NCI-H187 treated with DMSO at 0.1 percent for 48 hours (cell line): ENCODE data around the gene PPP4R3A.
"Not testable (repeated sequence)": the region's sequence is repeated elsewhere in the genome, so short reads cannot be mapped to it uniquely, and the experiment has no call there.

Source experiments
- DNase-seq: peaks from one replicate; lab custom pipeline; 2025; lab: John Stamatoyannopoulos, UW

The PPP4R3A gene

DNA sequence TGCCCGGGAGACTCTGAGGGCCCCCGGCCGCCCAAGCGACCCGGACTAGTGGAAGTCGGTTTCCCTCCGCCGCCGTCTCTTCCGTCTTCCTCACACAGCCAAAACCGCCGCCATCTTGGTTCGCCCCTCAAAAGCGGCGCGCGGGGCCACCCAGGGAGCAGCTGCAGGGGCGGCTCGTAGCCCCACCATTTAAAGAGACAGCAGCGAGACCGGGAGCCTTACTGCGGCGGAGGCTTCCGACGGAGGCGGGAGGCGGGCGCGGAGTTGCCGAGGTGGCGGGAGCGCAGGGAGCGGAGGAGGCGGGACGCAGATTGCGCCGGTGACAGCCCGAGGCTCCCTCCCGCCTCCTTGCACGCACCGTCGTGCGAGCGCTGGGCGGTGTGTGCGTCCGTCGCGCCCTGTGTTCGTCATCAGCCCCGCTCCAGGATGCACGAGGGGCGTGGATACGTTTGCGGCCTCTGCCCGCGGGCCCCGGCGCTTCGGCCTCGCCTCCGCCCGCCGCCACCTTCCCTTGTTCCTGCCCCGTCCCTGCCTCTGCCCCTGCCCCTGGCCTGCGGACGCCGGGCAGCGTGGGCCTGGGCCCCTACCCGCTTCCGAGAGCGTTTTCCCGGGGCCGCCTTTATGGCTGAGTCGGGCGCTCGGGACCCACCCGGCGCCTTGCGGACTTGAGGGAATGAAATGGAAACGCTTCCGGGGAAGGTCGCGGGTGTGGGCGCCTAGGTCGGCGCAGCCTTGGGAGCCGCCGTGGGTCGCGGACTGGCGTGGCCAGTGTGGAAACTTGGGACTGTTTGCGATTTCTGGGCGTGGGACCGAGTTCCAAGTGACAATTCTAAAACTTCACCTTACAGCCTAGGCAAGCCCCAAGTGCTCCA, at the start of gene PPP4R3A:
Gene PPP4R3A, minus strand, starts transcription at position 140 of the 872 bp plus-strand sequence. CDS start 663 bp downstream, outside the sequence.
- DNase-seq: peak; percentile 82

DNA sequence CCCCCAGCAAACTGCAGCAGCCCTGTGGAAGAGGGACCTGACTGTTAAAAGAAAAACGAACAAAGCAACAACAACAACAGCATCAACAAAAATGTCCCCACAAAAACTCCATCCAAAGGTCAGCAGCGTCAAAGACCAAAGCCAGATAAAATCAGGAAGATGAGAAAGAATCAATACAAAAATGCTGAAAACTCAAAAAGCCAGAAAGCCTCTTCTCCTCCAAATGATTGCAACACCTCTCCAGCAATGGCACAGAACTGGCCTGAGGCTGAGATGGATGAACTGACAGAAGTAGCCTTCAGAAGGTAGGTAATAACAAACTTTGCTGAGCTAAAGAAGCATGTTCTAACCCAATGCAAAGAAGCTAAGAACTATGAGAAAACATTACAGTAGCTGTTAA, 45.4 kb upstream of the PPP4R3A start:
- no peak for DNase-seq

DNA sequence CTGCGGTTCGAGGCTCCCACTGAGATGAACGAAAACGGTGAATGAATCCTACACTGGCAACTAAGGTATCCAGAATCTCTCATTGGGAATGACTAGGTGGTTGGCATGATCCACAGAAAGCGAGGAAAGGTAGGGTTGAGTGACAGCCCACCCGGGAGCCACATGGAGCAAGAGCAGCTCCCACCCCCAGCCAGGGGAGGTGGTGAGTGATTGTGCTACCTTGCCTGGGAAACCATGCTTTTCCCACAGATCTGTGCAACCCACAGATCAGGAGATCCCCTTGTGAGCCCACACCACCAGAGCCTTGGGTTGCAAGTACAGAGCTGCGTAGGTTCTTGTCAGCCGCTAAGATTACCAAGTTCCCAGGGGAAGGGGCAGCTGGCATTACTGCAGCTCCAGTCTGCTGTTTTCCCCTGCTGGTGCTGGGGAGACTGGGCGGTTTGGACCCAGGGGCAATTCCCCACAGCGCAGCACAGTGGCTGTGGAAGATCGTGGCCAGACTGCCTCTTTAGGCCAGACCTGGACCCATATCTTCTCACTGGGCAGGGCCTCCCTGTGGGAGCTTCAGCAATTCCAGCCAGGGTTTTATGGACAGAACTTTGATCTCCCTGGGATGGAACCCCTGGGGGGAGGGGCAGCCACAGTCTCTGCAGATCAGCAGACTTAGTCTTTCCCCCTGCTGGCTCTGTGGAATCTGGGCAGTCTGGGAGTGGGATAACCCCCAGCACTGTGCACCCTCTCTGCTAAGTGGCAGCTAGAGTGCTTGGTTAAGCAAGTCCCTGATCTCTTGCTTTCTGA, 44.6 kb upstream of the PPP4R3A start:
- no peak for DNase-seq

DNA sequence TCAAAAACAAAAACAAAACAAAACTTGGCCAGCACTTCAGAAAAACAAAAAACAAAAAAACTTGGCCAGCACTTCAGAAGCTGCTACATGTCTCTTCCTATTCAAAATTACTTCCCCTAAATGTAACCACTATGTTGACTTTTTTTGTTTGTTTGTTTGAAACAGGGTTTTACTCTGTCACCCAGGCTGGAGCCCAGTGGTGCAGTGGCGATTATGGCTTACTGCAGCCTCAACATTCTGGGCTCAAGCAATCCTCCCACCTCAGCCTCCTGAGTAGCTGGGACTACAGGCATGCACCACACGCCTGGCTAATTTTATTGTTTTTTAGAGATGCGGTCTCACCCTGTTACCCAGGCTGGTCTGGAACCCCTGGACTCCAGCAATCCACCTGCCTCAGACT, 38.0 kb upstream of the PPP4R3A start:
- DNase-seq: no peak

DNA sequence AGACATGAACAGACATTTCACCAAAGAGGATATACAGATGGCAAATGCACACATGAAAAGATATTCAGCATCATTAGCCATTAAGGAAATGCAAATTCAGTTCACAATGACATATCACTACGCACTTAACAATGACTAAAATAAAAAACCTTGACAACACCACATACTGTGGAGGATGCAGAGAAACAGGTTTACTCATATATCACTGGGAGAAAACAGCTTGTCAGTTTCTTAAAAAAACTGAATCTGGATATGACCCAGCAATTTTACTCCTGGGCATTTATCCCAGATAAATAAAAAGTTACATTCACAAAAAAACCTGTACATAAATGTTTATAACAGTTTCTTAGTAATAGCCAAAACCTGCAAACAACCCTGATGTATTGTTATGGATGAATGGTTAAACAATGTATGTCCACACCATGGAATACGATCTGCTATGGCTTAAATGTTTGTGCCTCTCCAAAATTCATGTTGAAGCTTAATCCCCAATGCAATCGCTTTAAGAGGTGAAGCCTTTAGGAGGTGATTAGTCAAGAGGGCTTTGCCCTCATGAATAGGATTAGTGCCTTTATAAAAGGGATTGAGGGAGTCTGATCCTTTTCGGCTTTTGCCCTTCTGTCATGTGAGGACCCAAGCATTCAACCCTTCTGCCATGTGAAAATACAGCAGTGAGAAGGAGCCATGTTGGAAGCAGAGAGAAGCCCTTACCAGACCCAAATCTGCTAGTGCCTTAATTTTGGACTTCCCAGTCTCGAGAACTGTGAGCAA, 36.0 kb upstream of the PPP4R3A start:
- no peak for DNase-seq

DNA sequence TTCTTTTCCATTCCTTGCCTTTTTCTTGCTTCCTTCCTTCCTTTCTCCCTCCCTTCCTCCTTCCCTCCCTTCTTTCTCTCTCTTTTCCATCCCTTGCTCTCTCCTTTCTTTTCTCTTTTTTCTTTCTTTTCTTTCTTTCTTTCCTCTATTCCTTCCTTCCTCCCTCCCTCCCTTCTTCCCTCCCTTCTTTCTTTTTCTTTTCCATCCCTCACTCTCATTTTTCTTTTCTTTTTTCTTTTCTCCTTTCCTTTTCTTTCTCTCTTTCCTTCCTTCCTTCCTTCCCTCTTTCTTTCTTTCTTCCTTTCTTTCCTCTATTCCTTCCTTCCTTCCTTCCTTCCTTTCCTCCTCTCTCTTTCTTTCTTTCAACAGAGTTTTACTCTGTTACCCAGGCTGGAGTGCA, 35.1 kb upstream of the PPP4R3A start:
- no peak for DNase-seq

DNA sequence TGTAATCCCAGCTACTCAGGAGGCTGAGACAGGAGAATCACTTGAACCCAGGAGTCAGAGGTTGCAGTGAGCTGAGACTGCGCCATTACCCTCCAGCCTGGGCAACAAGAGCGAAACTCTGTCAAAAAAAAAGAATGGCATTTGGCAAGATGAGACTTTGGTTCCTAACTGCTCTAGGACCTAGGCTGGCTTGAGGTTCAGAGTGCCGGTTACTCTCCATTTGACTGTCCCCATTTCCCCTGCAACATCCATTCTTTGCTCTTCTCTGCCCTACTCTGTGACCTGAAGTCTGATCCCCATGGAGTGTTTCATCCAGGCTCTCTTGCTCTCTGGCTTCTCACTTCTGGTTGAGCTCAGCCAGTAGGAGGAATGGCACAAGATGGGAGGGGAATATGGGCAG, 26.2 kb upstream of the PPP4R3A start:
- no peak for DNase-seq

DNA sequence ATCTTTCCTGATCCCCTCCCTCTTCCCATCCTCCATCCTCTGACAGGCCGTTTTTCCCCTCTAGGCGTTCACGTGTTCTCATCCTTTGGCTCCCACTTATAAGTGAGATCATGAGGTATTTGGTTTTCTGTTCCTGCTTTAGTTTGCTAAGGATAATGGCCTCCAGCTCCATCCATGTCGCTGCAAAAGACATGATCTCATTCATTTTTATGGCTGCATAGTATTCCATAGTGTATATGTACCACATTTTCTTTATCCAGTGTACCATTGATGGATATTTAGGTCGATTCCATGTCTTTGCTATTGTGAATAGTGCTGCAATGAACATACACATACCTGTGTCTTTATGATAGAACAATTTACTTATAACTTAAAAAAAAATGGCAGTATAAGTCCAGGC, 23.9 kb upstream of the PPP4R3A start:
- DNase-seq: not testable (repeated sequence)

DNA sequence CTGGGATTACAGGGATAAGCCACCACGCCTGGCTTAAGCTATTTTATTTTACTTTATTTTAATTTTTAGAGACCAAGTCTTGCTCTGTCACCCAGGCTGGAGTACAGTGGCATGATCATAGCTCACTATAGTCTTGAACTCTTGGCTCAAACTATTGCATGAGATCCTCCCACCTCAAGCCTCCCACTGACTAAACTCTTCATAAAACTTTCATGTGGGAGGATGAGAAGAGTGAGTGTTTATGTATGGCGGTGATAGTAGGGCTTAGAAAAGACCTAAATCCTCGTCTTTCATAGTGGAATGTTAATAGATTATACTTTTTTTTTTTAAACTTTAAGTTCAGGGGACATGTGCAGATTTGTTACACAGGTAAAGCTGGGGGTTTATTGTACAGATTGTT, 23.5 kb upstream of the PPP4R3A start:
- no peak for DNase-seq

DNA sequence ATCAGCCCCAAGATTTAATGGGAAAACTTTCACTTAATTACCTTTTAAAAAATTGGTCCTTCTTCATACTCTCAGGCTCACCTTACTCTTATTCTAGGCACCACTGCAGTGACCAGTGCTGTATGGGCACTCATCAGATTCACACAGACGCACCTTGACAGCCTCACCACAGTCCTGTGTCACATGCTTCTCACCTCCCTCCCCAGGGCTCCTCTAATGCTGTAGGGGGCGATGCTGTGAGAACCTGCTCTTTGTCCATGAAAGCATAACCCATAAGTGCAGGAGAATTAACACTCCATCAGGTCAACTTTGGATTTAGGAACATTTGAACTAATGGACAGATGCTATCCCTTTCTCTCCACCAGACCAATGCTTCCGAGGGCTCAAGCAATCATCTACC, 13.9 kb upstream of the PPP4R3A start:
- DNase-seq: no peak

DNA sequence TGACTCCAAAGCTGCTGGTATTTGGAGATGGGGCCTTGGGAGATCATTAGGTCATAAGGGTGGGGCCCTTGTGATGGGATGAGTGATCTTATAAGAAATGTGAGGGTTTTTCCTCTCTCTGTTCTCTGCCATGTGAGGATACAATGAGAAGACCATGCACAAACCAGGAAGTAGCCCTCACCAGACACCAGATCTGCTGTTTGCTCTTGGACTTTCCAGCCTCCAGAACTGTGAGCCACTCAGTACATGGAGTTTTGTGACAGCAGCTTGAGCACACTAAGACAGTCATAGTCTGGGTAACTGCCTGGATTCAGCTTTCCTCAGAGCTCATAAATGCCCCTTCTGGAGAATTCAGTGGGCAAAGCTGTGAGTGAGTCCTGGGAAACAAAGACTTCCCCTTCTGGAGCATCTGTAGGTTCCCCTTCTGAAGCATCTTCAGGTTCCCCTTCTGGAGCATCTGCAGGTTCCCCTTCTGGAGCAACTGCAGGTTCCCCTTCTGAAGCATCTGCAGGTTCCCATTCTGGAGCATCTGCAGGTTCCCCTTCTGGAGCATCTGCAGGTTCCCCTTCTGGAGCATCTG, 11.0 kb upstream of the PPP4R3A start:
- DNase-seq: no peak

DNA sequence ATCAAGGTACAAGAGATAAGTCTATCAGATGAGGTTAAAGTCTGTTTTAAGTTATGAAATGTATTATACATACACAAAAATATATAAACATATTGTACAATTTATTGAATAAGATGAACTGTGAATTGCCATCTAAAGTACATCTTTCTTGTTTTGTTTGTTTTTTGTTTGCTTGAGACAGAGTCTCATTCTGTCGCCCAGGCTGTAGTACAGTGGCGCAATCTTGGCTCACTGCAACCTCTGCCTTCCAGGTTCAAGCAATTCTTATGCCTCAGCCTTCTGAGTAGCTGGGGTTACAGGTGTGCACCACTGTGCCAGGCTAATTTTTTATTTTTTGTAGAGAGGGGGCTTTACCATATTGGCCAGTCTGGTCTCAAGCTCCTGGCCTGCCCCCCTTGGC, 10.0 kb upstream of the PPP4R3A start:
- no peak for DNase-seq

DNA sequence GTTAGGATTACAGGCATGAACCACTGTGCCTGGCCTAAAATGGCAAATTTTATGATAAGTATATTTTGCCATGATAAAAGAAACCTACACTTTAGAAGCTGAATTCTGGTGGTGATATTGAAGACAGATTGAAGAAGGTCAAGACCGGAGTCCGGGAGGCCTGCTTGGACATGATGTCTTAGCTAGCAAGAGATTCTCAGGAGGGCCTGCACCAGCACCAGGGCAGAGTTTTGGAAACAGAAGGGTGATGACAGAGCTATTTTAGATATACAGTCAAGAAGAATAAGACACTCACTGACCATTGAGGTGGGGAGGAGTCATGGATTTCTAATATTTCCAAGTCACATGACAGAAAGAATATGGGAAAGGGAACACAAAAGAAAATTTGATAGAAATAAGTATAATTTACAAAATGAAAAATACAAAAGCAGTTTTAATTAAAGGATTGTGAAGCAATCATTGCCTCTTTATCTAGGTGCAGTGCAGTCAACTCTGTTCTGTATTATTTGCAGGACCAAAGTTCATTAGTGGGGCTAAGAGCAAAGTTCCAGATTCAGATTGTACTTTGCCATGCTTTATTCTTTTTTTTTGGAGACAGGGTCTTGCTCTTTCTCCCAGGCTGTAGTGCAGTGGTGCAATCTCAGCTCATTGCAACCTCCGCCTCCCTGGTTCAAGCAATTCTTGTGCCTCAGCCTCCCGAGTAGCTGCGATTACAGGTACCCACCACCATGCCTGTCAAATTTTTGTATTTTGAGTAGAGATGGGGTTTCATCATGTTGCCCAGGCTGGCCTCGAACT, 9.3 kb upstream of the PPP4R3A start:
- DNase-seq: no peak

DNA sequence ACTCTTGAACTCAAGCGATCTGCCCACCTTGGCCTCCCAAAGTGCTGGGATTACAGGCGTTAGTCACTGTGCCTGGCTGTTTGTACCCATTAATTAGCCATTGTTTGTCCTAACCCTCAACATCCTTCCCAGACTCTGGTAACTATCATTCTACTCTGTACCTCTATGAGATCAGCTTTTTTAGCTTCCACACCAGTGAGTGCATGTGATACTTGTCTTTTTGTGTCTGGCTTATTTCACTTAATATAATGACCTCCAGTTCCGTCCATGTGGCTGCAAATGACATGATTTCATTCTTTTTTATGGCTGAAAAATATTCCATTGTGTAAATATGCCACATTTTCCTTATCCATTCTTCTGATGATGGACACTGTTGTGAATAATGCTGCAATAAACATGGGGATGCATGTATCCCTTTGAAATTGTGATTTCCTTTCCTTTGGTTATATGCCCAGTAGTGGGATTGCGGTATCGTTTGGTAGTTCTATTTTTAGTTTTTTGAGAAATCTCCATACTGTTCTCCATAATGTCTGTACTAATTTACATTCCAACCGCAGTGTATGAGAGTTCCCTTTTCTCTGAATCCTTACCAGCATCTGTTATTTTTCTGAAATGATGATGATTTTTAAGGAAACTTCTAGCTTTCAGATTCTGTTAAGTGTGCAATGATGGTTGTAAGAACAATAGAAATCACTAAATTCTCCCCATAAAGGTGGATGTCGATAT, 6.7 kb upstream of the PPP4R3A start:
- no peak for DNase-seq

DNA sequence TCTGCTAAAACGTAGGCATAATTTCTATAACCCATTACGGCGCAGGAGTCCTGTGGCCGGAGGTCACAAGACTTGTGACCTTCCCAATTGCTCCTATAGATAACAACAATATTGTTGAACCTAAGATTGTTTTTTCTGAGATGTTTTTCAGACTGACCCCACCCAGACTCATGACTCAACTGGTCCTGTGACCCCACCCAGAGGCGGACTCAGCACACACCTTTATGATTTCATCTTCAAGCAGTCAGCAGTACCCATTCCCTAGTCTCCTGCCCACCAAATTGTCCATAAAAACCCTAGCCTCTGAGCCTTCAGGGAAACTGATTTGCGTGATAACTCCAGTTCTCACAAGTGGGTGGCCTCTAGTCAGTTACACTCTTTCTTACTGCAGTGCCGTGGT, 5.9 kb upstream of the PPP4R3A start:
- no peak for DNase-seq

DNA sequence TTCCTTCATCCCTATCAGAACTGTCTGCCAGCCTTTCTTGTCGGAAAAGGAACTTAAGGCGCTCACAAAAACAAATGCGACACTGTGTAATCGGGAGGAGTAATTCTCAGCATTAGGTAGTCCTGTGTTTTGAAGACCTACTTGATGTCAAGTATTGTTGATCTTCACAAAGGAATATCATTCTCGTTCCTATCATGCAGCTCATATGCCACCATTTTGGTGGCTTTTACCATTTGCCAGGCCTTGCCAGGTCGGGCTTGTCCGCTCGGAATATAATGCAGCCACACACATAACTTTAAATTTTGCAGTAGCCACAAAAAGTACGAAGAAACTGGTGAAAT, 903 bp upstream of the PPP4R3A start:
- no peak for DNase-seq

DNA sequence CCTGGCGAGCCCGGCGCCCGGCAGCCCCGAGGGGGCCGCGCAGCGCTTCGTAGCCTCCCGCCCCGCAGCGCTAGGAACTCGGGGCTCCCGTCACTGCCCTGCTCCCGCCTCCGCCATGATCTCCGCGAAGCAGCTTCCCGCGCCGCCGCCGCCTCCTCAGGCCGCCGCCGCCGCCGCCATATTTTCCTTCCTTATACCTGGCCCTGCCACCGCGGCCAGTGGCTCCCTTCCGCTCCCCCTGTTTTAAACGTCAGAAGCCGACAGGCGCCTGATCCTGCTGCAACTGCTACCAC, 286 bp downstream of the PPP4R3A start:
- no peak for DNase-seq

DNA sequence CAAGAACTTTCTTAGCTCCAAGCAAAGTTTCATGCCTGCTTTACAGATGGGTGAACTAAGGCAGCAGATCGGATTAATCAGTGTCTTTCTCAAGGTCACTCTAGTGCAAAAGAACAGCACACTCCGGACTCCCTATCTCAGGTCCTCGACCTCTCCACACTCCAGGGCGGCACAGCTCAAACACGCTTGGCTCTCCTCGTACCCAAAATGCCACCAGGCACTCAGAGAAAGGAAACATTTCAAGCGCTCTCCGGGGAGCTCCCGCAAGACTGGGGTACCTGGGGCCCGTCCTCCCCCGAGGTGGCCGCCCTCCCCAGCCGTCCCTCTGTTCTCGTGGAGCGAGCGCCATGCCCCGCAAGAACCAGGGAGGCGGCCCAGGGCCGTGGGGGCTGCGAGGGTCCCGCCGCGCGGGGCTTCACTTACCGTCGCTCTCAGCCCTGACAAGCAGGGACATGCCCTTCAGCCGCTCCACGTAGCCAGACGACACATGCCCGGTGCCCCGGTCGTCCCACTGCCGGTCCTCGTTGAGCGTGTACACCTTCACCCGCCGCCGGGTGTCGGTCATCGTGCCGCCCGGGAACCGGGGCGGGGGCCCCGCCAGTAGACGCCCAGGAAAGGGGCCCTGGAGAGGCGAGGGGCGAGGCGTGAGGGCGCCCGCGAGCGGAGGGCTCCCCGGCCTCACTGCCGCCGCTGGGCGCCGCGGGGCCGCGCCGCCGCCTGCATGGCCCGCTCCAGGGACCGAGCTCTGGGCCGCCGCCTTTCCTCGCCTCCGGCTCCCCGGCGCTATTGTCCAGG, 830 bp downstream of the PPP4R3A start:
- no peak for DNase-seq

DNA sequence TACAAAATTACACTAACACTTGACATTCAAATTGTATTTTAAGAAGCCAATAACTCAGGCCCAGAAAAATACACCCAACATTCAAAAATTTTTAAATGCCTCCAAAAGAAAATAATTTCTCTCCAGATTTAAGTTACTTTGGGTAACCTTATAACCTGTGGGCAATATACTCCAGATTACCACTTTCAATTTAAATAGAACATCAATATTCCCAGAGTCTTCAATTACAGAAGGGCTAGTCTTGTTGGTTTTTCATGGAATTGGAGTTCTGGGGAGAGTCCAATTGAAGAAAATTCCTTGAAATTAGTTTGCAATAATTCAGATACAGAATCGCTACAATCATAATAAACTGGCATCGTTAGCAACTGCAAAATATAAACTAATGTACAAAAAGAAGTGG, 2.0 kb downstream of the PPP4R3A start:
- no peak for DNase-seq

DNA sequence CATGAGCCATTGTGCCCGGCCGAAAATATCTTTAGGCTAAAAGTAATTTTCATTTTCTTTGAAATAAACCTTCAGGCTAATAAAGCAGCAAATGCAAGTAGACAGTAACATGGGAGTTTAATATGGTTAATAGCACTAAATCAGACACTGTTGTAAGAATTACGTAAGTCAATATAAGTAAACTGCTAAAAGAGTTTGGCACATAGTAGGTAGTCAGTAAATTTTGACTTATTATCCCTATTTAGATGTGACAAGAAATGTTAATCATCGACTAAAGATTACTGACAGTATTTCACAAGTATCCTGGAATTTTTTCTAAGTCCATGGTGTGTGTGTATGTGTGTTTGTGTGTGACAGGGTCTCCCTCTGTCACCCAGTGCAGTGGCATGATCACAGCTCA, 3.9 kb downstream of the PPP4R3A start:
- DNase-seq: no peak
